Panc1 (cell line): ENCODE results near the gene AATK. TPM values are rescaled to one million over a fixed set of nuclear protein-coding genes. Genes with fewer than 3 reads are reported as not detected.

ENCODE experiments used
- ATAC-seq: fragments of 200-7000 bp; cut with Tn5 transposase; 2 replicates; pipeline ENCODE4 v1.9.1; 2020; ENCODE audit warnings: mild to moderate bottlenecking, moderate library complexity
- BruUV-seq: library from RNA; stranded (reverse); fragments of 400-500 nt; replicated peaks from 2 replicates; lab custom pipeline; 2021; lab: Mats Ljungman, UMichigan
- CTCF ChIA-PET: fragments of 300-600 bp; sonication (Branson Sonifier 250); formaldehyde crosslinking; loops from one replicate; lab custom pipeline; 2022; ENCODE audit warnings: antibody characterized with exemption; lab: Charles Lee
- POLR2A ChIA-PET: fragments of 300-600 bp; sonication (Branson Sonifier 250); formaldehyde crosslinking; loops from one replicate; lab custom pipeline; 2022; ENCODE audit warnings: antibody characterized with exemption; lab: Charles Lee
- DNase-seq: peaks from one replicate; pipeline ENCODE4 v3.0.0-alpha.2; 2010; ENCODE audit warnings: low read depth, low spot score
- H3K27ac ChIP-seq: 2 replicates; pipeline ENCODE4 v1.5.1; 2011; ENCODE audit warnings: mild to moderate bottlenecking, low read length, inconsistent platforms
- H3K27me3 ChIP-seq: fragments of 200-500 bp; sonication (Bioruptor generic); 2 replicates; pipeline ENCODE4 v1.6.0; 2014; ENCODE audit warnings: low read length, inconsistent platforms; ENCODE audit not compliant: control insufficient read depth, insufficient read depth
- H3K36me3 ChIP-seq: fragments of 200-500 bp; sonication (Bioruptor generic); 2 replicates; pipeline ENCODE4 v1.5.1; 2014; ENCODE audit warnings: inconsistent platforms, mild to moderate bottlenecking, low read length, moderate library complexity; ENCODE audit not compliant: control insufficient read depth, insufficient read depth
- H3K4me1 ChIP-seq: 2 replicates; pipeline ENCODE4 v1.5.1; 2011; ENCODE audit warnings: inconsistent platforms, mild to moderate bottlenecking, low read length, moderate library complexity; ENCODE audit not compliant: control insufficient read depth, insufficient read depth
- H3K4me3 ChIP-seq, 2 experiments: 2 replicates each; pipeline ENCODE4 v1.5.1; 2011 to 2012; ENCODE audit warnings: low read depth in 2 of 2, low read length in 2 of 2, mild to moderate bottlenecking in 2 of 2, inconsistent platforms in 1 of 2, moderate library complexity in 1 of 2
- H3K9me3 ChIP-seq: fragments of 200-500 bp; sonication (Bioruptor generic); 2 replicates; pipeline ENCODE4 v1.5.1; 2014; ENCODE audit warnings: low read depth, mild to moderate bottlenecking, inconsistent platforms, low read length, moderate library complexity; ENCODE audit not compliant: control insufficient read depth, insufficient read depth
- POLR2AphosphoS5 ChIP-seq: IDR thresholded peaks from 2 replicates; pipeline ENCODE4 v1.6.1; 2012; ENCODE audit warnings: mild to moderate bottlenecking, low read depth, low read length, moderate library complexity
- SIN3A ChIP-seq: IDR thresholded peaks from 2 replicates; pipeline ENCODE4 v1.6.1; 2012; ENCODE audit warnings: low read depth, mild to moderate bottlenecking, low read length, moderate library complexity, borderline replicate concordance; ENCODE audit not compliant: insufficient read depth
- TCF7L2 ChIP-seq: IDR thresholded peaks from 2 replicates; pipeline ENCODE4 v1.6.1; 2011; ENCODE audit warnings: mild to moderate bottlenecking, low read depth, low read length, inconsistent platforms
- in situ Hi-C: cut with HindIII; loops from 2 replicates; pipeline ENCODE4 v1.10.0; 2016; ENCODE audit warnings: low sequenced_read_pairs, low pct_unique_long_range_greater_than_20kb
- intact Hi-C: fragments of 100-400 bp; cut with micrococcal nuclease; formaldehyde crosslinking; loops from one replicate; pipeline ENCODE4 v1.10.0; 2022; ENCODE audit not compliant: unreplicated experiment
- total RNA-seq: library from RNA; stranded (reverse); gene quantifications from one replicate; pipeline ENCODE4 v1.2.1, GENCODE V29; 2021; ENCODE audit not compliant: unreplicated experiment
- TF ChIP-seq, protein P1 (sequence below): fragments of 450-650 bp; IDR thresholded peaks from 2 replicates; pipeline ENCODE4 v1.5.1; 2017; ENCODE audit warnings: mild to moderate bottlenecking
- TF ChIP-seq, protein P2 (sequence below), 2 experiments: IDR thresholded peaks; 2 replicates each; pipeline ENCODE4 v1.6.1; 2011 to 2012; ENCODE audit warnings: low read depth in 2 of 2, control low read depth in 1 of 2, low read length in 1 of 2, mild to moderate bottlenecking in 1 of 2, moderate library complexity in 1 of 2; ENCODE audit not compliant: insufficient read depth in 1 of 2

AATK gene
- total RNA-seq, 1 experiment from 2014 or later: 3.7 TPM

DNA sequence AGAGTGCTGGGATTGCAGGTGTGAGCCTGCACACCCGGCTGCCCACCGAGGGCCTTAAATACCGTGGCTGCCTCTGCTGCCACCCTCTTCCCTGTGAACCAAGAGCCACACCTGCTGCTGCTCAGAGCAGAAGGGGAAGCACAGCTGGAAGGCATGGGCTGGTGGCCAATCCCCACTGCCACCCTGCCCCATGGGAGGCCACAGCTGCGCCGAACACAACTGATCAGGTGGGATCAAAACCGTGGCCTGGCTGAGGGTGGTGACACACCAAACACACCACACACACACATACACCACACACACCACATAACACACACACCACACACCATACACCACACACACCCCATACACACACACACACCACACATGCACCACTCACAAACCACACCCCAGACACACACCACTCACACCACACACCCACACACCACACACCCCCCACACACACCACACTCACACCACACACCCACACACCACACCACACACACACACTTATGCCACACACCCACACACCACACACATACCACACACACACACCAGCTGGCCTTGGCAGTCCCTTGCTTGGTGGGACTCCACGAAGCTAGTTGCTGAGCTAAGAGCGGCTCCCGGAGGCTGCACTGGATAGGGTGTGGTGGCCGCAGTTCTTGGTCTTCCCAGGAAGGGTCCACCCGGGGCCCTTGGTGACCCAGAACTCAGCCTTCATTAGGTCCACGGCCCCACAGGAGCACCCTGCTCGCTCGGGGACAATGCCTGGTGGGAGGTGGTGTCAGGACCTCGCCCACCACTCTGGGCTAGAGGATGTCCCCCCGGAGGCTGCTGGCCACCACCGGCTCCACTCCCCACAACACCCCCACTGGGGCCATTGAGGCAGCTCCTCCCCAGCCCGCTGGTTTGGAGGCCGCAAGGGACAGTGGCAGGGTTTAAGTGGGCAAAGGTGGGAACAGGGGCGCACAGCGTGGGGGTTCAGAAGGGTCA, 41.9 kb upstream of the AATK start:
- H3K4me3 ChIP-seq: no peak overlapping the region
- in situ Hi-C loops: loop anchor here (5.0 kb wide), 1 partner anchor 66 kb away; no protein-coding TSS in a partner anchor
- ChIA-PET CTCF (interaction anchor here (0.6 kb wide), 1 partner anchor 225 kb away, joined by 3 read pairs; no protein-coding TSS in a partner anchor), POLR2A (no interaction called here)
- DNase-seq (no peak), ATAC-seq (no peak)
- no TSS peak for BruUV-seq
- H3K36me3 ChIP-seq: no peaks in the 10 kb centered on the region
- intact Hi-C loops: no loop called here
- no peaks in the 10 kb centered on the region for H3K27me3 ChIP-seq
- H3K27ac ChIP-seq: no peak overlapping the region
- H3K9me3 ChIP-seq: no peaks in the 10 kb centered on the region
- TF ChIP-seq, protein P1, sequence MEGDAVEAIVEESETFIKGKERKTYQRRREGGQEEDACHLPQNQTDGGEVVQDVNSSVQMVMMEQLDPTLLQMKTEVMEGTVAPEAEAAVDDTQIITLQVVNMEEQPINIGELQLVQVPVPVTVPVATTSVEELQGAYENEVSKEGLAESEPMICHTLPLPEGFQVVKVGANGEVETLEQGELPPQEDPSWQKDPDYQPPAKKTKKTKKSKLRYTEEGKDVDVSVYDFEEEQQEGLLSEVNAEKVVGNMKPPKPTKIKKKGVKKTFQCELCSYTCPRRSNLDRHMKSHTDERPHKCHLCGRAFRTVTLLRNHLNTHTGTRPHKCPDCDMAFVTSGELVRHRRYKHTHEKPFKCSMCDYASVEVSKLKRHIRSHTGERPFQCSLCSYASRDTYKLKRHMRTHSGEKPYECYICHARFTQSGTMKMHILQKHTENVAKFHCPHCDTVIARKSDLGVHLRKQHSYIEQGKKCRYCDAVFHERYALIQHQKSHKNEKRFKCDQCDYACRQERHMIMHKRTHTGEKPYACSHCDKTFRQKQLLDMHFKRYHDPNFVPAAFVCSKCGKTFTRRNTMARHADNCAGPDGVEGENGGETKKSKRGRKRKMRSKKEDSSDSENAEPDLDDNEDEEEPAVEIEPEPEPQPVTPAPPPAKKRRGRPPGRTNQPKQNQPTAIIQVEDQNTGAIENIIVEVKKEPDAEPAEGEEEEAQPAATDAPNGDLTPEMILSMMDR: no peak
- no peaks in the 10 kb centered on the region for H3K4me1 ChIP-seq

DNA sequence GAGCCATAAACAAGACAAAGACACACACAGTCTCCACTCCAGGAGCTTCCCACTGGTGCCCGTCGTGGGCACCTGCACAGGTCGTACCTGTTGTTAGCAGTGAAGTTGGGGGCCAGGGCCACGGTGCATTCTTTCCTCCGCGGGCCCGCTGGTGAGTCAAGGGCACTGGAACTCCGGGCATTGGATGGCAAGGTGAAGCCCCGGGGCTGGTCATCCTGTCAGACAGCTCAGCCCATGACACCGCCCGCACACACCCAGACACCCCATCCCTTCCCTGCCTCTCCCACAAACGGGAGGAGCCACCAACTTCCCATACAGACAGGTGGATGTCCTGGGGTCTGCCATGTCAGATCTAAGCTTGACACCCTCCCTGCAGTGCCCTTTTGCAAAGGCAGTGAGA, 40.6 kb upstream of the AATK start:
- Histone ChIP-seq H3K4me3 (no peak overlapping the region), H3K9me3 (no peaks in the 10 kb centered on the region), H3K4me1 (no peaks in the 10 kb centered on the region), H3K36me3 (no peaks in the 10 kb centered on the region), H3K27ac (no peak overlapping the region), H3K27me3 (no peaks in the 10 kb centered on the region)
- DNase-seq (no peak), ATAC-seq (no peak)
- BruUV-seq: no TSS peak
- no peak for TF ChIP-seq TCF7L2
- TF ChIP-seq, protein P2, sequence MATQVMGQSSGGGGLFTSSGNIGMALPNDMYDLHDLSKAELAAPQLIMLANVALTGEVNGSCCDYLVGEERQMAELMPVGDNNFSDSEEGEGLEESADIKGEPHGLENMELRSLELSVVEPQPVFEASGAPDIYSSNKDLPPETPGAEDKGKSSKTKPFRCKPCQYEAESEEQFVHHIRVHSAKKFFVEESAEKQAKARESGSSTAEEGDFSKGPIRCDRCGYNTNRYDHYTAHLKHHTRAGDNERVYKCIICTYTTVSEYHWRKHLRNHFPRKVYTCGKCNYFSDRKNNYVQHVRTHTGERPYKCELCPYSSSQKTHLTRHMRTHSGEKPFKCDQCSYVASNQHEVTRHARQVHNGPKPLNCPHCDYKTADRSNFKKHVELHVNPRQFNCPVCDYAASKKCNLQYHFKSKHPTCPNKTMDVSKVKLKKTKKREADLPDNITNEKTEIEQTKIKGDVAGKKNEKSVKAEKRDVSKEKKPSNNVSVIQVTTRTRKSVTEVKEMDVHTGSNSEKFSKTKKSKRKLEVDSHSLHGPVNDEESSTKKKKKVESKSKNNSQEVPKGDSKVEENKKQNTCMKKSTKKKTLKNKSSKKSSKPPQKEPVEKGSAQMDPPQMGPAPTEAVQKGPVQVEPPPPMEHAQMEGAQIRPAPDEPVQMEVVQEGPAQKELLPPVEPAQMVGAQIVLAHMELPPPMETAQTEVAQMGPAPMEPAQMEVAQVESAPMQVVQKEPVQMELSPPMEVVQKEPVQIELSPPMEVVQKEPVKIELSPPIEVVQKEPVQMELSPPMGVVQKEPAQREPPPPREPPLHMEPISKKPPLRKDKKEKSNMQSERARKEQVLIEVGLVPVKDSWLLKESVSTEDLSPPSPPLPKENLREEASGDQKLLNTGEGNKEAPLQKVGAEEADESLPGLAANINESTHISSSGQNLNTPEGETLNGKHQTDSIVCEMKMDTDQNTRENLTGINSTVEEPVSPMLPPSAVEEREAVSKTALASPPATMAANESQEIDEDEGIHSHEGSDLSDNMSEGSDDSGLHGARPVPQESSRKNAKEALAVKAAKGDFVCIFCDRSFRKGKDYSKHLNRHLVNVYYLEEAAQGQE (IDR thresholded peaks at IDR 0.05; ENCODE audit: insufficient read depth in 1 of 2, low read depth in 2 of 2, low read length in 1 of 2): no peak
- no peak for TF ChIP-seq POLR2AphosphoS5
- no peak for TF ChIP-seq SIN3A
- TF ChIP-seq, protein P1: no peak
- CTCF ChIA-PET: no interaction called here
- intact Hi-C loops: no loop called here
- in situ Hi-C loops: loop anchor here (5.0 kb wide), 1 partner anchor 64 kb away; no protein-coding TSS in a partner anchor
- POLR2A ChIA-PET: no interaction called here
